HG02678 (cell line): Measurements from ENCODE around the gene NMUR1.

Experiments used
- ATAC-seq: cut with Tn5 transposase; IDR thresholded peaks from one replicate; pipeline ENCODE4 v1.9.1; 2021; ENCODE audit warnings: mild to moderate bottlenecking, moderate library complexity; ENCODE audit not compliant: unreplicated experiment

The NMUR1 gene

GRCh38 chr2:231527955-231528635, 2.1 kb downstream of the NMUR1 start:
- no peak for ATAC-seq

- ATAC-seq: no peak
Observed at GRCh38 chr2:231527091-231527395, 3.2 kb downstream of the NMUR1 start.

GRCh38 chr2:231526341-231527090, 3.7 kb downstream of the NMUR1 start:
- no peak for ATAC-seq

DNA sequence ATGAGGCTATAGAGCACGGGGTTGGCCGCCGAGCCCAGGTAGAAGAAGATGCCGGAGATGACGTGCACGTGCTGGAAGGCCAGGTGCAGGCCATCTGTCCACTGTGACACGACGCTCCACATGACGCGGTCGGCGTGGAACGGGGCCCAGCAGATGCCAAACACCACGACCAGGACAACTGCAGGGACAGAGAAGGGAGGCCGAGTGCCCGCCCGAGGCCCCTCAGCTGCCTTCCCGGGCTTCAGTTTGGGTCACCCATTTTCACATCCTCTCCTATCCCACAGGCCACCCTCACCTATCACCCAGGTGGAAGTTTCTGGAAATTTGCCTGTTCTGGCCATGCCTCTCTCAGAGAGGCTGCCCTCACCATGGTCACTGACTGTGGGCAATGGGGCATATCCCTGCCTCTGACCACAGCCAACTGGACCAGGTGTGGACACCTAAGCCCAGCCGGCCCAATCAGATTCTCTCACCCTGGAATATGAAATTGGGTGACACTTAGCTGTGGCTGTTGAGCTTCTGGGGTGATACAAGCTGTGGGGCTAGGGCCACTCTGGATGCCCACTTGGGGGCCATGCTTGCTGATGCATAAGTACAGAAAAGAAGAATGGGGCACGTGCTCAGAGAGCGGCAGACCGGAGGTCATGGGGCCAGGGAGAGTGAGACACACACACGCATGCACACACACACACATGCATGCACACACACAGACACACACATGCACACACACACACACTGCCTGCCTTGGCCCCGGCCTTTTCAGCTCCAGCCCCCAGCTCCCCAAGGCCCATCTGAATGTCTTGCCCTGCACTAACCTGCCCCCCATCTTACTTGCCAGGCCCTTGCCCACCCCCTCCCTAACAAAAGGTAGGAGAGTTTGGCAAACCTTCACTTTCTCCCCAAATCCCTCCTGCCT, 4.7 kb downstream of the NMUR1 start:
- ATAC-seq: no peak

- ATAC-seq: no peak
Observed at GRCh38 chr2:231524477-231525247, 5.6 kb downstream of the NMUR1 start.

- ATAC-seq: no peak
Observed at GRCh38 chr2:231523451-231524285, 6.6 kb downstream of the NMUR1 start.

GRCh38 chr2:231522418-231523180, 7.6 kb downstream of the NMUR1 start:
- no peak for ATAC-seq

GRCh38 chr2:231521443-231521842, 8.8 kb downstream of the NMUR1 start:
- ATAC-seq: no peak

DNA sequence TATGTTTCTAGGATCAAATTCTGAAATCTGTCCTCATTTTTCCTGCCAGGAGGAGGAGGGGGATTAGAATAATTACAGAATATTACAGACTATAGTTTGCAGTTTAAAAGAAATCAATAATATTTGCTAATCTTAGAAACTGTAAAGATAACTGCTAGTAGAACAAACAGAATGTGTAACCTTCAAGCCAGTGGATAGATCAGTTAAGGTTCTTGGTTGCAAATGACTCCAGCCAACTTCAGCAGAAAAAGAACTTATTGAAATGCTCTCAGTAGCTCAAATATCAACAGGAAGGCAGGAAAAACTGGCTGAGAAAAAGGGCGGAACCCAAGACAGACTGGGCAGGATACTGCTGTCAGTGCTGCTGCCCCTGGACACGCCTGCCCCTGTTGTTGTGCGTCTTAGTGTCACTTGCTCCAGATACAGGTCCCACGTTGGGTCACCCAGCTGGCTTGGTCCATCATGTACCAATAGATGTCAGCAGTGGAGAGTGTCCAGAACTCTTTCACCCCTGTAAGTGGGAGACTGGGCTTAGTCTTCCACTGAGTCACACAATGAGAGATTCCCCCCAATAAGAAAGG, 10.2 kb downstream of the NMUR1 start:
- ATAC-seq: no peak

DNA sequence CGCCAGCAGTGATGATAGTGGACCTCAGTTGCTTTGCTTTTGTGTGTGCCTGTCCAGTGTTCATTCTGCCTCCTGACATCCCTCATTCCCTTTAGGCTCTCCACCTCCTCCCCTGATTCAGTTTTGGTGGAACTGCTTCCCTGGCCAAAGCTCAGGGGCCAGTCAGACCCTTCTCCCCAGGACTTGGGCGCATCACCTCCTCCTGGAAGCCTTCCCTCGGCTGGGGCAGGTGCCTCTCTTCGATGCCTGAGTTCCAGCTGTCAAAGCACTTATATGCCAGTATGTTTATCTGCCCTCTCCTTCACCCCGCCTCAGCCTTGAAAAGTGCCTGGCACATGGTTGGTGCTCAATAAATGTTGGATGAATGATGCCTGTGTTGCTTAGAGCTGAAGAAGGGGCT, 11.5 kb downstream of the NMUR1 start:
- ATAC-seq: no peak

DNA sequence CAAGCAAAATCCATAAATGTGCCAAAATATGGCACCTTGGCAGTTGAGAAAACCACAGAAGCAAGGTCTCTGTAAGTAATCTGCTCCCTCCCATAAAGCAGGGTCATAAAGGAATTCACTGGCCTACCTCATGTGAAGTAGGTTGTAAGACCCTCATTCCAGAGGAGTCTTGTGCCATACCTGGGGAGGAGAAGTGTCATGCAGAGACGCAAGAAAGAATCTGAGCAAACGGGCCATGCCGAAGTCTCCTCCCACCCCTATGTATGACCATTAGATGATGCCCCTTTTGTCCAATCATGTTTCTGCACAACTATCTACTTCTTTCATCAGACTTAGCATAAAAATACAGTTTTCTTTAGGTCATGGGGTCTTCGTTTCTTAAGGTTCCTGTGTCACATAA, 14.6 kb downstream of the NMUR1 start:
- ATAC-seq: no peak

GRCh38 chr2:231514951-231515297, 15.3 kb downstream of the NMUR1 start:
- no peak for ATAC-seq

DNA sequence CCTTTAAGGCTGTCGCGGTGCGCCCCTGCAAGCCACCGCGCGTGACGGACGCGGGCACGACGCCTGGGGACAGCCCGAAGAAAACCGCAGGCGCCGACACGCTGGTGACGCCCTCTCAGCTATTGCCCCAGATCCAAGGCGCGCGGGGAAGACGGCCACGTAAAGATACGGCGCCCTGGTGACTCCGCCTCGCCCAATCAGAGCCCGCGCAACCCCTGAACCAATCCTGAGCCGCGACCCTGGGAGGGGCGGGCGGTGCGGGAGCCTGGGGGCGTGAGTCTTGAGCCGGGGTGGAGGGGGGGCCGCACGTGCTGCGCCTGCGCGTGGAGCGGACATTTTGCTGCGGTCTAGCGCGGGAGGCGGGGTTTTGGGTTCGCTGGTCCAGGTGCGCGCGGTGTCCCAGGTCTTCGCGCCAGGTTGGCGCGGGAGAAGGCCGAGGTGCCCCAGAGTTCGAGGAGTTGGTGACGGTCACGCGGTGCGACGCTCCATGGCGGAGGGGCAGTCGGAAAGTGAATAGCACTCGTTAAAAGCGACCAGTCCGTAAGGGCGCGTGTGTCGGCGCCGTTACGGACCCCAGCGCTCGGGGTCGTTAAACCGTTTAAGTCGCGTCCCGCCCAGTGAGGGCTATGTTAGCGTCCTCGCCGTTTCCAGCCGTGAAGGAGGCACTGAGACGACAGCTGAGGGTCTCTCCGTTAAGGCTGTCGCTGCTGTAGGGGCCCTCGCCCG, 15.9 kb downstream of the NMUR1 start:
- peak; percentile 99 for ATAC-seq

DNA sequence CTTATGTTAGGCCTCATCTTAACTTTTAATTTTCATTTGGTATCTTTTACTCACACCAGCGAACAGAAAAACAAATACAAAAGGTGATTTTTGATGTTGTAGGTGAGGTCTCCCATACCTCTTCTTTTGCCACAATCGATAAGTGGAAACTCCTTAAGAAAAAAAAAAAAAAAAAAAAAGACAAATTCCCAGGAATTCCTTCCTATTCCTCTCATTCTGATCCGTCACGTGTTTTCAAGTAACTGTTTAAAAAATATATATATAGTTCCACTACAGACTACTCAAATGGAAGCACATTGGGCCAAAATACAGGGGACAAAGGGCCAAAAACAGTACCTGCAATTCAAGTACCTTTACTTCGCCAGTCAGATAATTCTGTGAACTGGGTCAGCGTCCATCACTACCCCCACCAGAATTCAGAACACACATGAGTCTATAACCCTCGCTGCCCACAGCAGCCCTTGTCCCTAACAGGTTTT, 16.5 kb downstream of the NMUR1 start:
- no peak for ATAC-seq

DNA sequence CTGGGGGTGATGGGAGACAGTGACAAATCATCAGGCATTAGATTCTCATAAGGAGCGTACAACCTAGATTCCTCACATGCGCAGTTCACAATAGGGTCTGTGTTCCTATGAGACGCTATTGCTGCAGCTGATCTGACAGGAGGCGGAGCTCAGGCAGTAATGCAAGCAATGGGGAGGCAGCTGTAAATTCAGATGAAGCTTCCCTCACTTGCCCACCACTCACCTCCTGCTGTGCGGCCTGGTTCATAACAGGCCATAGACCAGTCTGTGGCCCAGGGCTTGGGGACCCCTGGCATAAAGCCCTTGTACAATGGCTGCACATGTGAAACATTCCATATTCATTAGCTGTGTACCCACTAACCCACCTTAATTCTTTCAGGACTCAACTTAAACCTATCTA, 18.0 kb downstream of the NMUR1 start:
- no peak for ATAC-seq

- ATAC-seq: no peak
Observed at GRCh38 chr2:231503766-231504165, 26.5 kb downstream of the NMUR1 start.

- no peak for ATAC-seq
Observed at GRCh38 chr2:231502596-231502995, 27.6 kb downstream of the NMUR1 start.

- no peak for ATAC-seq
Observed at GRCh38 chr2:231497651-231498050, 32.6 kb downstream of the NMUR1 start.
